Measurements from ENCODE around the gene SLC27A1.
"Not testable (repeated sequence)": the region's sequence is repeated elsewhere in the genome, so short reads cannot be mapped to it uniquely, and the experiment has no call there.

SLC27A1 gene

DNA sequence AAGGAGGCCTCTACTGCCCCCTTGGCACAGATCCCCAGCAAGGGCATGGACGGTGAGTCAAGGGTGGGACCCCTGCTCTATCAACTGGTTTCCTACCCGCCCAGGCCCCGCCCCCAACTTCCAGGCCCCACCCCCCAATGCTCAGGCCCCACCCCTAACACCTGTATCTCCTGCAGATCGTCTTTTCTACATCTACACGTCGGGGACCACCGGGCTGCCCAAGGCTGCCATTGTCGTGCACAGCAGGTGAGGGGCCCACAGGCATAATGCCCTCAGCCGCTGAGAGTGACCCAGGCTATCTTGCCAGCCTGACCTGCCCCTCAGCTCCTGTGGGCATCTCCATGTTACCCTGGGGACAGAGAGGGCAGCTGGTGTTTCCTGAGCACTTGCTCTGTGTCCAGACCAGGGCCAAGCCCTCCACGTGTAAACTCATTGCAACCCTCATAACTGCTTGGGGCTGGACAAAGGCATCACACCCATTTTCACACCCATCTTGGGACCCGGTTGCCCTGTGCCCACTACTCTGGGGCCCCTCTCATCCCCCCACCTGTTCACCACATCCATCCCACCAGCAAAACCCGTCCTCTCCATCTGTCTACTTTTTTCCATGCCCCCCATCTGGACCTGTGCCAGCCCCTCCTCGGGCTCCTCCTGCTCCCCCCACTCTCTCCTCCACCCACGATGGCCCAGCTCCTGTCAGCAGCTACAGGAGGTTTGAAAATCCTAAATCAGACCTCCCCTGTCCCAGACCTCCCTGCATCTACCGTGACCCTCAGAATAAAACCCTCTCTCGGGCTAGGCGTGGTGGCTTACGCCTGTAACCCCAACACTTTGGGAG, 17.2 kb downstream of the SLC27A1 start:
- DNase-seq (ENCODE audit: low read depth): no peak

DNA sequence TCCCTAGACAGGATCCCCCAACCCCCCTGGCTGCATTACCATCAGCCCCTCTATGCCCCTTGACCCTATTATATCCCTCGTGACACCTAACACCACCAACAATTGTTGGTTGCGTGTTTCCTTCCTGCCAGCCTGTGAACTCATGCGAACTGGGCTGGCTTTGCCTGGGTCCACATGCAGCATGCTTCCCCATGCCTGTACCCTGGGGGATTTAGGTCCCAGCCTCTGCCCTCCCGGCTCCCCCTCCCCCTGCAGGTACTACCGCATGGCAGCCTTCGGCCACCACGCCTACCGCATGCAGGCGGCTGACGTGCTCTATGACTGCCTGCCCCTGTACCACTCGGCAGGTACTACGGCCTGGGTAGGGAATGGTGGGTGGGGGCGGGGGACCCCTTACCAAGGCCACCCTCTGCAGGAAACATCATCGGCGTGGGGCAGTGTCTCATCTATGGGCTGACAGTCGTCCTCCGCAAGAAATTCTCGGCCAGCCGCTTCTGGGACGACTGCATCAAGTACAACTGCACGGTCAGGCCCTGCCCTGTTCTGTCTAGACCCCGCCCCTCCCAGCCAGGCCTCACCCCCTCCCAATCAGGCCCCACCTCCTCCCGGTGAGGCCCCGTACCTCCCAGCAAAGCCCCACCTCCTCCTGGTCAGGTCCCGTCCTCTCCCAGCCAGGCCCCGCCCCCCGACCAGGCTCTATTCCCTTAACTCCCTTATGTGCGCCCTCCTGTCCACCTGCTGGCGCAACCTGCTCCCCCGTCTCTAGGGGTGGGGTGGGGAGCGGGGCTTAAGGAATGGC, 18.5 kb downstream of the SLC27A1 start:
- DNase-seq (ENCODE audit: low read depth): peak; percentile 64

DNA sequence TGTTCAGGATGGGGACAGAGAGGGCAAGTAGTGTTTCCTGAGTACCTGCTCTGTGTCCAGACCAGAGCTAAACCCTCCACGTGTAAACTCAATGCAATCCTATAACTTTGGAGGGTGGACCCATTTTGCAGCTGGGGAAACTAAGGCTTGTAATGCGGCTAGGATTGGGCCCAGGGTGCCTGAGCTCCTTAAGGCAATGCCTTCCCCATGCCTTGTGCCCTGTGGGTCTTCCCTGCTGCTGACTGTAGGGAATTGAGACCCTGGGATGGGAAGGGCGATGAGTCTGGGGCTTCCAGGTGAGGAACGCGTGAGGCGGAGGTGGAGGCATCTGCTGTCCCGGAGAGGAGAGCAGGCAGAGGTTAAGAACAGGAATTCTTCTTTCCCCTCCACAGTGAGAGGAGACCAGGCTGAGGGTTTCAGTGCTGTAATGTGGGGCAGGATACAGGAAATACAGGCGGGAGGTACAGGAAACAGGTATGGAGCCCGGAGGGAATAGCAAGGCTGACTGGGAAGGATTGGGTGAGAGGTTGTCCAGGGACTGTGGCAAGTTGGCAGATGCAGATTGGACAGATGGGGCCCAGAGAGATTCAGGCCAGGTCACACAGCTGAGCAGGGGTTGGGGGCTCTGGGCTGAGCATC, 19.2 kb downstream of the SLC27A1 start:
- DNase-seq (ENCODE audit: low read depth): no peak

DNA sequence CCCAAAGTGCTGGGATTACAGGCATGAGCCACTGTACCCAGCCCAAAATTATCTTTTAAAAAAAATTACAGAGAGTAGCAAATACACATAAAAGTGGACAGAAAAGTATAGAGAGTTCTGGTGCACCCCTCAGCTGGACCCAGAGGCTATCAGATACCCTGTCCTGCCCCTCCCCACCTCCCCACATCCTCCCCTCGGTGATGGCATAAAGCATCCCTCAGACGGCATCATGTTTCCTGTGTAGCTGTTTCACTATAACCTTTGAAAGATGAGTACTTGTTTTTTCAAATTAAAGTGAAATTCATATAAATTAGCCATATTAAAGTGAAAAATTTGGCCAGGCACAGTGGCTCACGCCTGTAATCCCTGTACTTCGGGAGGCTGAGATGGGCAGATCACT, 20.1 kb downstream of the SLC27A1 start:
- no peak for DNase-seq (ENCODE audit: low read depth)

DNA sequence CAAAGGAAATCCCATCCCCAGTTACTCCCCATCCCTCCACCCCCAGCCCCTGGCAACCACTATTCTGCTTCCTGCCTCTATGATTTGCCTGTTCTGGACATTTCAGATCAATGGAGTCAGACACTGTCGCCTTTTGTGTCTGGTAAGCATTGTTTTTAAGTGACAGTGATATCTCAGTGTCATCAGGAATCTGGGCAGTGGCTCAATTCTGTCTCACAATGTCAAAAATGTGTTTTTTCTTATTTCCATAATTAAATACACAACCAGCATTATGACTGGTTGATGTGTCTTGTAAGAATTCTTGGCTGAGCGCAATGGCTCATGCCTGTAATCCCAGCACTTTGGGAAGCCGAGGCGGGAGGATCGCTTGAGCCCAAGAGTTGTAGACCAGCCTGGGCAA, 21.0 kb downstream of the SLC27A1 start:
- no peak for DNase-seq (ENCODE audit: low read depth)

DNA sequence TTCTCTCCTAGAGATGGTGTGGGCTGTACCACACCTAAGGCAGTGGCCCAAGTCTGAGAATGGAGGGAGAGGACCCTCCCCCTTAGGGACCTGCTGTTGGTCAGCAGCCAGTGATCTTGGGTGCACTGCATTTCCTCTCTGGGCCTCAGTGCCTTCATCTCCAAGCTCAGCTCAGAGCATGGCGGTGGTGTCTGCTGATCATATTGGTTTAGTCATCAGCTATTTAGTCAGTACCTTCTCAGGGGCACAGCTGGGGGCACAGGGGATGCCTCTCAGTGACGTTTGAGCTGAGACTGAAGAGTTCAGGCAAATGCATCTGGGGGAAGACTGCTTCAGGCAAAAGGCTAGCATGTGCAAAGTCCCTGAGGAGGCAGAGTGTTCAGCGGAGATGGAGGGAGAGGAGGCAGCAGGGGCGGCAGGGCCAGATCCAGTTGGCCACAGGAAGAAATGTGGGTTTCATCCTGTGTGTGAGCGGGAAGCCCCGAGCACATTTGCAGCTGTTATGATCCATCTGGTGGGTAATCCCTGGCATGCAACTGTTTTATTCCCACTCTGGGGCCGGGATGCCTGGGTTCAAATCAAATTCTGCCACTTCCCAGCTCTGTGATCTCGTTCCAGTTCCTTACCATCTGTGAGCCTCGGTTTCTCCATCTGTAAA, 25.4 kb downstream of the SLC27A1 start:
- DNase-seq (ENCODE audit: low read depth): no peak

DNA sequence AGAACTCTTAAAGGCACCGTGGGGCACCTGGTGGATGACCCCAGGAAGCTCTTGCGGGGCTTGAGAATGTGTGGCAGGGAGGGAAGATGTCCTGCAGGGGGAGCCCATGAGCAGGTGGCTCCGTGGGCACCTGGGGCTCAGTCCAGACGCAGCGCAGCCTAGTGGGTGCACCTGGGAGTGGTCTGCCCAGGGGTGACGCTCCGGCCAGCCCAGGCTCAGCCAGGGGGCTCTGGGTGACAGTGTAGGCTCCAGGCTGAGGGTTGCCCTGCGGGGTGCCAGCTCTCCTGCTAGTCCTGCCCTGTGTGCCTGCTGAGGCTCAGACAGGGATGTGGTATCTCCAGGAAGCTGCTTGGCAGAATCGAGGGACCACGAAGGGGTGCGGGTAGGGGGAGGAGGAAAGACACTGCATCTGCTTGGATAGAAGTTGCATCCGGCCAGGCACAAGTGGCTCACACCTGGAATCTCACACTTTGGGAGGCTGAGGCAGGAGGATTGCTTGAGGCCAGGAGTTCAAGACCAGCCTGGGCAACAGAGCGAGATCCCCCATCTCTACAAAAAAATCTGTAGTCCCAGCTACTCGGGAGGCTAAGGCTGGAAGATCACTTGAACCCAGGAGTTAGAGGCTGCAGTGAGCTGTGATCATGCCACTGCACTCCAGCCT, 26.1 kb downstream of the SLC27A1 start:
- peak; percentile 54 for DNase-seq (ENCODE audit: low read depth)

DNA sequence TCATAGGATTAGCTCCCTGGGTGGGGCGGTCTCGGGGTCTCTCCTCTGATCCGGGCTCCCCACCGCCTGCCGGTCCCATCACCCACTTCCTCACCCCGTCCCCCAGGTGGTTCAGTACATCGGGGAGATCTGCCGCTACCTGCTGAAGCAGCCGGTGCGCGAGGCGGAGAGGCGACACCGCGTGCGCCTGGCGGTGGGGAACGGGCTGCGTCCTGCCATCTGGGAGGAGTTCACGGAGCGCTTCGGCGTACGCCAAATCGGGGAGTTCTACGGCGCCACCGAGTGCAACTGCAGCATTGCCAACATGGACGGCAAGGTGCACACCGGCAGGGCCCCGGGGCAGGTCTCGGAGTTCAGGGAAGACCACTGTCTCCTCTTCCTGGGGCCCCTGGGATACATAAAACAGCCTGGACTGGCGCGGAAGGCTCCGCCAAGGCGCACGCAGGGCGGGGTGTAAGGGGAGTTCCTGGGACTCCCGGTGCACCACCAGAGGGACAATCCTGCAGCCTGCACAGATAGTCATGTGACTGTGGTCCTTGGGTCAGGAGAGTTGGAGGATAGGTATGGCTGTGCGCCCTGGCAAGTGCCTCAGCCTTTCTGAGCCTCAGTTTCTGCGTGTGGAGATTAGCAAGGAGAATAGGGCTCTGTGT, 26.9 kb downstream of the SLC27A1 start:
- DNase-seq (ENCODE audit: low read depth): no peak

DNA sequence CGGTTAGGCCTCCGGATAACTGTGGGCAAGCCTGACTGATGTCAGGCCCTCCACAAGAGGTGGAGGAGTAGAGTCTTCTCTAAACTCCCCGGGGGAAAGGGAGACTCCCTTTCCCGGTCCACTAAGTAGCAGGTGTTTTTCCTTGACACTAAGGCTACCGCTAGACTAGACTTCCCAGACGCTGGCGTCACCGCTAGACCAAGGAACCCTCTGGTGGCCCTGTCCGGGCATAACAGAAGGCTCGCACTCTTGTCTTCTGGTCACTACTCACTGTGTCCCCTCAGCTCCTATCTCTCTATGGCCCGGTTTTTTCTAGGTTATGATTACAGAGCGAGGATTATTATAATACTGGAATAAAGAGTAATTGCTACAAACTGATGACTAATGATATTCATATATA, 28.7 kb downstream of the SLC27A1 start:
- DNase-seq (ENCODE audit: low read depth): not testable (repeated sequence)

DNA sequence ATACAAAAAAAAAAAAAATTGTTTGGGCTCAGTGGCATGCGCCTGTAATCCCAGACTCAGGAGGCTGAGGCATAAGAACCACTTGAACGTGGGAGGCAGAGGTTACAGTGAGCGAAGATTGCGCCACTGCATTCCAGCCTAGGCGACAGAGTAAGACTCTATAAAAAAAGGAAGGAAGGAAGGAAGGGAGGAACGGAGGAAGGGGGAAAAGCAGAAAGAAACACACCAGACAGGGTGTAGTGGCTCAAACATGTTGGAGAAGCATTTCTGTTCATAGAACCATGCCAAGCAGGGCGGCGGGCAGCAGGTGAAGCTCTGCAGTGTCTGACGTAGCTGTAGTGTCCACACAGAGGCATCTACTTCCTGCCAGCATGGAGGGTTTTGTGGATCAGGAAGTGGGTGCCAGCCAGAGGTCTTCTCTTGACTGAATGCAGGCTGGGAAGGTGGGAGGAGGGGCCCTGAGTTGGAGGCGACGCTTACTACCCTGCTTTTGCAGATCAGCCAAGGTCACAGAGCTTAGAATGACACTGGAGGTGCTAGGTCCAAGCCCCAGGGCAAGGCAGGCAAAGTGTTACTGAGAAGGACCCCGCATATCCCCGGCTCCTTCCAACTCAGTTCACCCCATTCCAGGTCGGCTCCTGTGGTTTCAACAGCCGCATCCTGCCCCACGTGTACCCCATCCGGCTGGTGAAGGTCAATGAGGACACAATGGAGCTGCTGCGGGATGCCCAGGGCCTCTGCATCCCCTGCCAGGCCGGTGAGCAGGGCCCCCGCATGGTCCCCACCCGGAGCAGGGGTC, 29.5 kb downstream of the SLC27A1 start:
- no peak for DNase-seq (ENCODE audit: low read depth)

DNA sequence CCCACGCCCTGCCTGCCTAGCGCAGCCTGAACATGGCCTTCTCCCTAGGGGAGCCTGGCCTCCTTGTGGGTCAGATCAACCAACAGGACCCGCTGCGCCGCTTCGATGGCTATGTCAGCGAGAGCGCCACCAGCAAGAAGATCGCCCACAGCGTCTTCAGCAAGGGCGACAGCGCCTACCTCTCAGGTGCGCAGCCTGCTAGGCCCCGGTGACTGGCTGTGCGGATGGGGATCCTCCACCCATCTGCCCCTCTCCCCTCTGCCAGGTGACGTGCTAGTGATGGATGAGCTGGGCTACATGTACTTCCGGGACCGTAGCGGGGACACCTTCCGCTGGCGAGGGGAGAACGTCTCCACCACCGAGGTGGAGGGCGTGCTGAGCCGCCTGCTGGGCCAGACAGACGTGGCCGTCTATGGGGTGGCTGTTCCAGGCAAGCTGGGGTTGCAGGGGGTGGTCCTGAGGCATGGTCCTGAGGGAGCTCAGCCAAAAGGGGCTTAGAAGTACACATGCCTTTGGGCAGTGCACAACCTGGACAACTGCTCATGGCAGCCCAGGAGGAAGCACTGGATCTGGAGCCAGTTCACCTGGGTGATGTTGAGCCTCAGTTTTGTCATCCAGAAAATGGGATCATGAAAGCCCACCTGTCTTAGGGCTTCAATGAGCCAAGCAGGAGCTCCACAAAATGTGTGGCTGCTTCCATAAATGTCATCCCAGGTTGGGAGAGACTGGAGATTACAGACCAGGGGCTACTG, 30.3 kb downstream of the SLC27A1 start:
- DNase-seq (ENCODE audit: low read depth): no peak

DNA sequence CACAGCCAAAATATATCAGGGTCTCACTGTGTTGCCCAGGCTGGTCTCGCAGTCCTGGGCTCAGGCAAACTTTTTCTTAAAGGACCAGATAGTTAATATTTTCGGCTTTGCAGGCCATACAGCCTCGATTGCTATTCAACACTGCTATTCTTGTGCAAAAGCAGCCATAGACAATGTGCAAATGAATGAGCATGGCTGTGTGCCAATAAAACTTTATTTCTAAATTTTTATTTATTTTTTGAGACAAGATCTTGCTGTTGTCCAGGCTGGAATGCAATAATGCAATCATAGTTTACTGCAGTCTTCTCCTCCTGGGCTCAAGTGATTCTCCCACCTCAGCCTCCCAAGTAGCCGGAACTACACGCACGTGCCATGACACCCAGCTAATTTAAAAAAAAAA, 32.9 kb downstream of the SLC27A1 start:
- DNase-seq (ENCODE audit: low read depth): no peak

DNA sequence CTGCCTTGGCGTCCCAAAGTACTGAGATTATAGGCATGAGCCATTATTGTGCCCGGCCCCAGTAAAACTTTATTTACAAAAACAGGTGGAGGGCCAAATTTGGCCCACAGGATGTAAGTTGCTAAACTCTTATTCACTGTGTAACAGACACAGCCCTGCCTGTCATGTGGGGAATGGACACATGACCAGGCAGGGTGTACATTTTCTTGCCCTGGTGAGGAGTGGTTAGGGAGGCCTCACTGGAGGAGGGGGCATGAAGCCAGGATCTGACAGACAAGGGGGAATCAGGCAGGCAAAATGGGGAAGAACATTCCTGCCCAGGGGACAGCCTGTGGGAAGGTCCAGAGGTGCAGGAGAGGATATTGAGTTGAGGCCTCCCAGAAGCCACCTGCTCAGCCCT, 33.7 kb downstream of the SLC27A1 start:
- no peak for DNase-seq (ENCODE audit: low read depth)

DNA sequence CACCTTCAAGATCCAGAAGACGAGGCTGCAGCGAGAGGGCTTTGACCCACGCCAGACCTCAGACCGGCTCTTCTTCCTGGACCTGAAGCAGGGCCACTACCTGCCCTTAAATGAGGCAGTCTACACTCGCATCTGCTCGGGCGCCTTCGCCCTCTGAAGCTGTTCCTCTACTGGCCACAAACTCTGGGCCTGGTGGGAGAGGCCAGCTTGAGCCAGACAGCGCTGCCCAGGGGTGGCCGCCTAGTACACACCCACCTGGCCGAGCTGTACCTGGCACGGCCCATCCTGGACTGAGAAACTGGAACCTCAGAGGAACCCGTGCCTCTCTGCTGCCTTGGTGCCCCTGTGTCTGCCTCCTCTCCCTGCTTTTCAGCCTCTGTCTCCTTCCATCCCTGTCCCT, 34.1 kb downstream of the SLC27A1 start:
- DNase-seq (ENCODE audit: low read depth): no peak

DNA sequence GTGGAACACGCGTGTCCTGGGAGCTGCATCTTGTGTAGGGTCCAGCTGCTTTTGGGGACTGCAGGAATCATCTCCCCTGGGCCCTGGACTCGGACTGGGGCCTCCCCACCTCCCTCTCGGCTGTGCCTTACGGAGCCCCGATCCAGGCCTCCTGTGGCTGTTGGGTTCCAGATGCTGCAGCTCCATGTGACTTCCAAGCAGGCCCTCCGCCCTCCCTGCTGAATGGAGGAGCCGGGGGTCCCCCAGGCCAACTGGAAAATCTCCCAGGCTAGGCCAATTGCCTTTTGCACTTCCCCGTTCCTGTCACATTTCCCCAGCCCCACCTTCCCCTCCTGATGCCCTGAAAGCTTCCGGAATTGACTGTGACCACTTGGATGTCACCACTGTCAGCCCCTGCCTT, 34.9 kb downstream of the SLC27A1 start:
- DNase-seq (ENCODE audit: low read depth): no peak

DNA sequence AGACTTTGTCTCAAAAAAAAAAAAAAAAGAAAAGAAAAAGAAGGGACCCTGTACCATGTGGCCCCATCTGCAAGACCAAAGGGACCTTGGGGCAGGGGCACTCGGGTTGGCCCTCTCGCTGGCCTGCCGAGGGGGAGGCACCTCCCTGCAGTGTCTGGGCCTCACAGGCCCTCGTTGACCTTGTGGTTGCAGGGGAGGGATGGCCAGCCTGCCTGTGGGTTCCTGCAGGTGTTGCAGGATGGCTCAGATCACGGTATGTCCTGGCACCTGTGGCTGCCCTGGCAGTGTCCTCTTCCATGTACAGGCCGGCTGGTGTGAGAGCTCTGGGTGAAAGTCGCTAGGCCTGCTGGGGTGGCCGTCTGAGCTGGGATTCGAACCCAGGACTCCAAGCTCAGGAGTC, 36.4 kb downstream of the SLC27A1 start:
- no peak for DNase-seq (ENCODE audit: low read depth)

DNA sequence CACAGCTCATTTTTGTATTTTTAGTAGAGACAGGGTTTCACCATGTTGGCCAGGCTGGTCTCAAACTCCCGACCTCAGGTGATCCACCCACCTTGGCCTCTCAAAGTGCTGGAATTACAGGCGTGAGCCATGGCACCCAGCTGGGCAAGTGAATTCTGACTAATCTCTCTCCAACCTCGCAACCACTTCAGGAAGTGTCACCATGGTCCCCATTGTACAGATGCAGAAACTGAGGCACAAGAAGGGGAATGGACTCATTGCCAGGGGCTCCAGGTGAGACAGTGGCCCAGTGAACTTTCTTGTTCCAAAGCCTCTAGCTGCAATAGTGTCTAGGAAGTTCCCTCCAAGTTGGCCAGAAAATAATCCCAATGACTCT, 38.2 kb downstream of the SLC27A1 start:
- not testable (repeated sequence) for DNase-seq (ENCODE audit: low read depth)

DNA sequence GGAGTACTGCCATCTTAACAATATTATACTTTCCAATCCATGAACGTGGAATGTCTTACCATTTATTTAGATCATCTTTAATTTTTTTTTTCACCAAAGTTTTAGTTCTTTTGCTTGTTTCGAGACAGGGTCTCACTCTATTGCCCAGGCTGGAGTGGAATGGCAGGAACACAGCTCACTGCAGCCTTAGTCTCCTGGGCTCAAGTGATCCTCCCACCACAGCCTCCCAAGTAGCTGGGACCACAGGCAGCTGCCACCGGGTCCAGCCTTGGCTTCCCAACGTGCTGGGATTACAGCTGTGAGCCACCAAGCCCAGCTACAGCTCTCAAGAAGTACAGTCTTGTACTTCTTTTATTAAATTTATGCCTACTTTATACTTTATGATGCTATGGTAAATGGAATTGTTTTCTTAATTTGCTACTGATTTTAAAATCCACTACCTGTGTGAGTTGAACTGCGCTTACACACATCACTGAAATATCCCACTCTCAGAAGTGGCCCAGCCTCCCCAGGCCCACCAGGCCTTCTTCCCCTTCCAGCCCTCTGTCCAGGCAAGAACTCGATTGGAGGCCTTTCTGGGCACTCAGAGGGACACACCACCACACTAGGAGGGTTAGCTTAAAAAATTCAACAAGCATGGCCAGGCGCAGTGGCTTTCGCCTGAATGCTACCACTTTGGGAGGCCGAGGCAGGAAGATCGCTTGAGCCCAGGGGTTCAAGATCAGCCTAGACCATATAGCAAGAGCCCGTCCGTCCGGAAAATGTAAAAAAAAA, 40.1 kb downstream of the SLC27A1 start:
- no peak for DNase-seq (ENCODE audit: low read depth)
